Lung microvascular endothelial cell (primary cell): Measurements from ENCODE around the gene C17orf113. TPM values are rescaled to one million over a fixed set of nuclear protein-coding genes. Genes with fewer than 3 reads are reported as not detected.

Source experiments
- total RNA-seq: library from RNA; depleted of rRNA; stranded (reverse); fragments of >200 nt; gene quantifications from 2 replicates; pipeline ENCODE4 v1.2.1, GENCODE V29; 2014

The C17orf113 gene
- total RNA-seq, 1 donor from 2014 or later, result 0.20 TPM

Other genes starting within 250 kb of the C17orf113 start
- 41.8 and 51.2 TPM in 2 replicates for gene P3H4, start 238.7 kb downstream of the C17orf113 start, total RNA-seq
- gene FKBP10, start 237.6 kb downstream of the C17orf113 start, total RNA-seq, result 95.7 and 106 TPM in 2 replicates
- gene NT5C3B, start 214.4 kb downstream of the C17orf113 start, total RNA-seq, result 64.7 and 74.5 TPM in 2 replicates
- gene KLHL10, start 212.8 kb downstream of the C17orf113 start, total RNA-seq, result not detected in 2 replicates
- gene KLHL11, start 185.2 kb downstream of the C17orf113 start, total RNA-seq, result 18.1 and 26.6 TPM in 2 replicates
- gene ACLY, start 131.7 kb downstream of the C17orf113 start, total RNA-seq, result 167 and 203 TPM in 2 replicates
- under 0.01 TPM in 2 replicates for gene ODAD4, start 120.0 kb downstream of the C17orf113 start, total RNA-seq
- 38.8 and 45.6 TPM in 2 replicates for gene CNP, start 83.8 kb downstream of the C17orf113 start, total RNA-seq
- gene DNAJC7, start 33.2 kb downstream of the C17orf113 start, total RNA-seq, result 56.0 and 60.1 TPM in 2 replicates
- gene NKIRAS2, start 30.5 kb downstream of the C17orf113 start, total RNA-seq, result 30.1 and 38.1 TPM in 2 replicates
- gene ZNF385C, start 47.9 kb upstream of the C17orf113 start, total RNA-seq, result not detected in 2 replicates
- gene DHX58, start 62.1 kb upstream of the C17orf113 start, total RNA-seq, result 2.0 and 3.3 TPM in 2 replicates
- 3.3 and 6.7 TPM in 2 replicates for gene KAT2A, start 70.8 kb upstream of the C17orf113 start, total RNA-seq
- gene HSPB9, start 72.2 kb upstream of the C17orf113 start, total RNA-seq, result not detected in 2 replicates
- gene RAB5C, start 104.4 kb upstream of the C17orf113 start, total RNA-seq, result 71.7 and 72.8 TPM in 2 replicates
- gene KCNH4, start 130.5 kb upstream of the C17orf113 start, total RNA-seq, result under 0.01 TPM in 2 replicates
- not detected in 2 replicates for gene HCRT, start 134.9 kb upstream of the C17orf113 start, total RNA-seq
- 11.3 and 22.8 TPM in 2 replicates for gene GHDC, start 143.9 kb upstream of the C17orf113 start, total RNA-seq
- 22.2 and 29.8 TPM in 2 replicates for gene STAT5B, start 225.8 kb upstream of the C17orf113 start, total RNA-seq
- 33.1 and 44.2 TPM in 2 replicates for gene STAT5A, start 237.9 kb upstream of the C17orf113 start, total RNA-seq